Liver (tissue), 9 donors: ENCODE measurements around the gene TMEM38B. TPM values are rescaled to one million over a fixed set of nuclear protein-coding genes. Genes with fewer than 3 reads are reported as not detected.

Source experiments
- DNase-seq: peaks from one replicate; pipeline ENCODE4 v3.0.0-alpha.2; 2017; ENCODE audit warnings: low spot score
- H3K27ac ChIP-seq, 2 donors: one replicate each; pipeline ENCODE4 v1.7.0; 2013; ENCODE audit warnings: inconsistent platforms in 2 of 2, low read length in 2 of 2, control low read depth in 1 of 2, low read depth in 1 of 2, mild to moderate bottlenecking in 1 of 2
- H3K27me3 ChIP-seq, 4 donors: one replicate each; pipeline versions ENCODE4 v1.6.1 to v1.7.0; 2013; ENCODE audit warnings: low read length in 3 of 4, inconsistent platforms in 1 of 4, mild to moderate bottlenecking in 1 of 4, moderate library complexity in 1 of 4; ENCODE audit not compliant: control insufficient read depth in 4 of 4, insufficient read depth in 4 of 4
- H3K36me3 ChIP-seq, 4 donors: one replicate each; pipeline versions ENCODE4 v1.6.1 to v1.7.0; 2013; ENCODE audit warnings: low read length in 3 of 4, mild to moderate bottlenecking in 3 of 4, low read depth in 1 of 4, moderate library complexity in 1 of 4; ENCODE audit not compliant: control insufficient read depth in 4 of 4, insufficient read depth in 3 of 4
- H3K4me1 ChIP-seq, 4 donors: one replicate each; pipeline versions ENCODE4 v1.6.1 to v1.7.0; 2013; ENCODE audit warnings: low read length in 3 of 4, mild to moderate bottlenecking in 3 of 4, moderate library complexity in 1 of 4; ENCODE audit not compliant: control insufficient read depth in 4 of 4, insufficient read depth in 4 of 4
- H3K4me3 ChIP-seq, 3 donors: one replicate each; pipeline versions ENCODE4 v1.6.1 to v1.7.0; 2013; ENCODE audit warnings: low read length in 3 of 3, control low read depth in 1 of 3, low read depth in 1 of 3, mild to moderate bottlenecking in 1 of 3
- H3K9ac ChIP-seq, 2 donors: one replicate each; pipeline ENCODE4 v1.7.0; 2013; ENCODE audit warnings: low read length in 2 of 2, mild to moderate bottlenecking in 2 of 2, moderate library complexity in 2 of 2, control low read depth in 1 of 2, low read depth in 1 of 2
- H3K9me3 ChIP-seq, 4 donors: one replicate each; pipeline versions ENCODE4 v1.6.1 to v1.7.0; 2013; ENCODE audit warnings: low read length in 3 of 4; ENCODE audit not compliant: control insufficient read depth in 4 of 4
- ATF3 ChIP-seq: IDR thresholded peaks from 2 replicates; pipeline ENCODE4 v1.6.1; 2016; ENCODE audit warnings: antibody characterized with exemption
- CTCF ChIP-seq: fragments of 150-350 bp; IDR thresholded peaks from 2 replicates; pipeline ENCODE4 v1.5.1; 2017; ENCODE audit warnings: improper control_type of control experiment, low read depth, low read length; ENCODE audit not compliant: missing input control
- EGR1 ChIP-seq, 2 donors: IDR thresholded peaks; 2 replicates each; pipeline ENCODE4 v1.6.1; 2016 to 2018; ENCODE audit warnings: antibody characterized with exemption in 2 of 2, low read depth in 2 of 2
- FOXA2 ChIP-seq: IDR thresholded peaks from 2 replicates; pipeline ENCODE4 v1.6.1; 2016; ENCODE audit warnings: antibody characterized with exemption
- GABPA ChIP-seq, 2 donors: IDR thresholded peaks in 1 of 2; conservative IDR thresholded peaks in 1 of 2; 2 replicates each; pipeline ENCODE4 v1.6.1; 2016; ENCODE audit warnings: antibody characterized with exemption in 2 of 2, mild to moderate bottlenecking in 1 of 2, moderate library complexity in 1 of 2
- HNF4A ChIP-seq, 2 donors: conservative IDR thresholded peaks; 2 replicates each; pipeline ENCODE4 v1.6.1; 2016; ENCODE audit warnings: antibody characterized with exemption in 2 of 2, mild to moderate bottlenecking in 2 of 2
- HNF4G ChIP-seq: IDR thresholded peaks from 2 replicates; pipeline ENCODE4 v1.6.1; 2016; ENCODE audit warnings: antibody characterized with exemption
- JUND ChIP-seq, 2 donors: IDR thresholded peaks; 2 replicates each; pipeline ENCODE4 v1.6.1; 2016; ENCODE audit warnings: antibody characterized with exemption in 2 of 2
- MAX ChIP-seq: IDR thresholded peaks from 2 replicates; pipeline ENCODE4 v1.6.1; 2016; ENCODE audit warnings: antibody characterized with exemption
- NR2F2 ChIP-seq: IDR thresholded peaks from 2 replicates; pipeline ENCODE4 v1.6.1; 2016; ENCODE audit warnings: antibody characterized with exemption
- RAD21 ChIP-seq, 2 donors: IDR thresholded peaks; 2 replicates each; pipeline ENCODE4 v1.6.1; 2016; ENCODE audit warnings: antibody characterized with exemption in 2 of 2, mild to moderate bottlenecking in 2 of 2
- REST ChIP-seq: IDR thresholded peaks from 2 replicates; pipeline ENCODE4 v1.6.1; 2016; ENCODE audit warnings: antibody characterized with exemption, mild to moderate bottlenecking
- RXRA ChIP-seq, 2 donors: IDR thresholded peaks; 2 replicates each; pipeline ENCODE4 v1.6.1; 2017 to 2018; ENCODE audit warnings: antibody characterized with exemption in 2 of 2, mild to moderate bottlenecking in 1 of 2
- SP1 ChIP-seq: IDR thresholded peaks from 2 replicates; pipeline ENCODE4 v1.6.1; 2018; ENCODE audit warnings: antibody characterized with exemption, mild to moderate bottlenecking
- TAF1 ChIP-seq: conservative IDR thresholded peaks from 2 replicates; pipeline ENCODE4 v1.6.1; 2016; ENCODE audit warnings: antibody characterized with exemption, mild to moderate bottlenecking
- YY1 ChIP-seq: IDR thresholded peaks from 2 replicates; pipeline ENCODE4 v1.6.1; 2016; ENCODE audit warnings: antibody characterized with exemption, mild to moderate bottlenecking
- ZBTB33 ChIP-seq: IDR thresholded peaks from 2 replicates; pipeline ENCODE4 v1.6.1; 2016; ENCODE audit warnings: antibody characterized with exemption
- WGBS: extraction: QIAGEN DNeasy Blood & Tissue Kit; methylation state at CpG from one replicate; pipeline ENCODE4 v1.1.7; 2013; 5-methylcytosine and 5-hydroxymethylcytosine counted together
- polyA plus RNA-seq, 2 donors: library from polyadenylated mRNA; stranded (reverse) in 1 of 2; unstranded in 1 of 2; fragments of 200-250 nt in 1 of 2; fragments of >200 nt in 1 of 2; fragmentation: Nextera tagmentation in 1 of 2; extraction: Ambion mirVana in 1 of 2; gene quantifications; one replicate each; pipeline versions ENCODE4 v1.2.1 to v1.2.3, GENCODE V29; 2013 to 2015
- total RNA-seq, 2 donors: library from RNA; depleted of rRNA; stranded (reverse); fragments of >200 nt; gene quantifications; one replicate each; pipeline ENCODE4 v1.2.3, GENCODE V29; 2014
- donor health status: healthy.
- donor health status: healthy.
- donor health status: healthy.
- donor health status: healthy.
- donor health status: healthy.

Gene TMEM38B
- total and polyA plus RNA-seq, 4 donors, result 7.4 to 21.6 (median 9.2) TPM

- DNase-seq, result no peak
- Histone ChIP-seq H3K4me3 (no peak overlapping the region), H3K27ac (no peak overlapping the region), H3K9ac (no peak overlapping the region), H3K27me3 (no peaks in the 10 kb centered on the region), H3K36me3 (no peaks in the 10 kb centered on the region), H3K4me1 (peaks cover 3 to 18% (median 11%) of the 10 kb centered on the region in 4 donors), H3K9me3 (no peaks in the 10 kb centered on the region)
- TF ChIP-seq RXRA (IDR thresholded peaks at IDR 0.05) (no peak), GABPA (IDR thresholded peaks at IDR 0.05 in 1 of 2, conservative IDR thresholded peaks at IDR 0.05 in 1 of 2) (no peak), YY1 (no peak), TAF1 (no peak), CTCF (no peak), JUND (IDR thresholded peaks at IDR 0.05) (no peak), MAX (no peak), SP1 (no peak), RAD21 (IDR thresholded peaks at IDR 0.05) (no peak), ZBTB33 (no peak), HNF4G (no peak), ATF3 (no peak), HNF4A (conservative IDR thresholded peaks at IDR 0.05) (no peak), EGR1 (IDR thresholded peaks at IDR 0.05; ENCODE audit: low read depth in 2 of 2) (no peak), NR2F2 (no peak), REST (no peak), FOXA2 (no peak)
- 93% methylated on average over 1 of the region's 1 CpG for WGBS
Measured at GRCh38 chr9:105698348-105698870, 4.1 kb downstream of the TMEM38B start.
